HEK293 (cell line): Measurements from ENCODE around the gene CACNB4.

ENCODE experiments used
- CTCF ChIA-PET: fragments of 350-600 bp; formaldehyde crosslinking; extraction: SDS; loops from one replicate; lab custom pipeline; 2021; ENCODE audit warnings: antibody characterized with exemption; lab: Yijun Ruan, JAX
- POLR2A ChIA-PET: fragments of 300-600 bp; formaldehyde crosslinking; extraction: SDS; loops from one replicate; lab custom pipeline; 2020; ENCODE audit warnings: antibody characterized with exemption, inconsistent platforms; lab: Yijun Ruan, JAX
- H3K27ac ChIP-seq: fragments of 200-500 bp; sonication (Bioruptor generic); 2 replicates; pipeline ENCODE4 v1.5.1; 2014; ENCODE audit warnings: low read depth, low read length, control low read depth, inconsistent platforms; ENCODE audit errors: extremely low read depth
- H3K36me3 ChIP-seq, 2 experiments: fragments of 200-500 bp in 1 of 2; sonication (Bioruptor generic) in 1 of 2; 1 replicate in 1 of 2; 2 replicates in 1 of 2; pipeline ENCODE4 v1.5.1; 2014 to 2017; ENCODE audit warnings: inconsistent platforms in 2 of 2, low read length in 2 of 2; ENCODE audit not compliant: control insufficient read depth in 2 of 2, insufficient read depth in 1 of 2
- H3K4me1 ChIP-seq: fragments of 200-500 bp; sonication (Bioruptor generic); 2 replicates; pipeline ENCODE4 v1.5.1; 2014; ENCODE audit warnings: mild to moderate bottlenecking, low read length, inconsistent platforms; ENCODE audit not compliant: control insufficient read depth, insufficient read depth
- H3K4me3 ChIP-seq: 2 replicates; pipeline ENCODE4 v1.5.1; 2011; ENCODE audit warnings: low read depth, mild to moderate bottlenecking, control low read depth, low read length, moderate library complexity
- H3K9me3 ChIP-seq: fragments of 200-500 bp; sonication (Bioruptor generic); 2 replicates; pipeline ENCODE4 v1.5.1; 2014; ENCODE audit warnings: low read depth, low read length, inconsistent platforms; ENCODE audit not compliant: control insufficient read depth, insufficient read depth
- BCL11A ChIP-seq: fragments of 450-650 bp; formaldehyde crosslinking; IDR thresholded peaks from 2 replicates; pipeline ENCODE4 v1.5.1; 2016; ENCODE audit warnings: low read depth, missing biosample characterization, missing genetic modification characterization
- EGR2 ChIP-seq: fragments of 450-650 bp; formaldehyde crosslinking; IDR thresholded peaks from 2 replicates; pipeline ENCODE4 v1.5.1; 2016; ENCODE audit warnings: low read depth, missing biosample characterization, missing genetic modification characterization
- FEZF1 ChIP-seq: fragments of 450-650 bp; formaldehyde crosslinking; IDR thresholded peaks from 2 replicates; pipeline ENCODE4 v1.5.1; 2016; ENCODE audit warnings: missing biosample characterization, missing genetic modification characterization
- SETDB1 ChIP-seq: IDR thresholded peaks from one replicate; pipeline ENCODE4 v1.6.1; 2017; ENCODE audit warnings: mild to moderate bottlenecking, low read length, moderate library complexity, mixed read lengths; ENCODE audit not compliant: insufficient read length
- ZBTB1 ChIP-seq: fragments of 450-650 bp; formaldehyde crosslinking; IDR thresholded peaks from 2 replicates; pipeline ENCODE4 v1.5.1; 2016; ENCODE audit warnings: missing biosample characterization, missing genetic modification characterization
- ZBTB17 ChIP-seq: fragments of 450-650 bp; formaldehyde crosslinking; IDR thresholded peaks from 2 replicates; pipeline ENCODE4 v1.5.1; 2016; ENCODE audit warnings: missing biosample characterization, missing genetic modification characterization
- ZBTB48 ChIP-seq: fragments of 450-650 bp; formaldehyde crosslinking; IDR thresholded peaks from 2 replicates; pipeline ENCODE4 v1.5.1; 2016; ENCODE audit warnings: missing biosample characterization, missing genetic modification characterization
- ZNF121 ChIP-seq: fragments of 450-650 bp; formaldehyde crosslinking; IDR thresholded peaks from 2 replicates; pipeline ENCODE4 v1.5.1; 2016; ENCODE audit warnings: missing biosample characterization, missing genetic modification characterization
- ZNF157 ChIP-seq: fragments of 450-650 bp; formaldehyde crosslinking; IDR thresholded peaks from 2 replicates; pipeline ENCODE4 v1.5.1; 2016; ENCODE audit warnings: missing biosample characterization, missing genetic modification characterization
- ZNF23 ChIP-seq: fragments of 450-650 bp; formaldehyde crosslinking; IDR thresholded peaks from 2 replicates; pipeline ENCODE4 v1.5.1; 2016; ENCODE audit warnings: missing biosample characterization, missing genetic modification characterization, borderline replicate concordance
- ZNF335 ChIP-seq: fragments of 450-650 bp; formaldehyde crosslinking; conservative IDR thresholded peaks from 2 replicates; pipeline ENCODE4 v1.5.1; 2016; ENCODE audit warnings: missing biosample characterization, missing genetic modification characterization
- ZNF416 ChIP-seq: fragments of 450-650 bp; formaldehyde crosslinking; IDR thresholded peaks from 2 replicates; pipeline ENCODE4 v1.5.1; 2016; ENCODE audit warnings: missing biosample characterization, missing genetic modification characterization
- ZNF521 ChIP-seq: fragments of 450-650 bp; formaldehyde crosslinking; IDR thresholded peaks from 2 replicates; pipeline ENCODE4 v1.5.1; 2017; ENCODE audit warnings: missing biosample characterization, mild to moderate bottlenecking, missing genetic modification characterization
- ZNF548 ChIP-seq: fragments of 450-650 bp; formaldehyde crosslinking; IDR thresholded peaks from 2 replicates; pipeline ENCODE4 v1.5.1; 2016; ENCODE audit warnings: missing biosample characterization, missing genetic modification characterization
- ZNF561 ChIP-seq: fragments of 450-650 bp; IDR thresholded peaks from 2 replicates; pipeline ENCODE4 v1.5.1; 2018; ENCODE audit warnings: missing biosample characterization, missing genetic modification characterization, borderline replicate concordance
- ZNF692 ChIP-seq: fragments of 450-650 bp; formaldehyde crosslinking; IDR thresholded peaks from 2 replicates; pipeline ENCODE4 v1.5.1; 2016; ENCODE audit warnings: missing biosample characterization, missing genetic modification characterization
- ZNF830 ChIP-seq: fragments of 450-650 bp; IDR thresholded peaks from 2 replicates; pipeline ENCODE4 v1.5.0; 2018; ENCODE audit warnings: missing biosample characterization, missing genetic modification characterization, low read depth, mild to moderate bottlenecking, moderate library complexity
- TF ChIP-seq, protein P1 (sequence below): fragments of 450-650 bp; formaldehyde crosslinking; IDR thresholded peaks from 2 replicates; pipeline ENCODE4 v1.5.1; 2016; ENCODE audit warnings: missing biosample characterization, missing genetic modification characterization
- TF ChIP-seq, protein P2 (sequence below): fragments of 450-650 bp; formaldehyde crosslinking; IDR thresholded peaks from 2 replicates; pipeline ENCODE4 v1.5.1; 2017; ENCODE audit warnings: missing biosample characterization, mild to moderate bottlenecking, missing genetic modification characterization, moderate library complexity

The CACNB4 gene

GRCh38 chr2:152064001-152064400 lies 34.8 kb downstream of the CACNB4 start:
- POLR2A ChIA-PET = no interaction called here
- CTCF ChIA-PET = interaction anchor here (0.5 kb wide), 1 partner anchor 30 kb away, joined by 3 read pairs; no protein-coding TSS in a partner anchor
- Histone ChIP-seq H3K4me3 (no peak overlapping the region), H3K36me3 (no peaks in the 10 kb centered on the region), H3K9me3 (no peaks in the 10 kb centered on the region), H3K4me1 (no peaks in the 10 kb centered on the region)
- TF ChIP-seq EGR2 (tag by site-specific recombination) = no peak
- no peak for TF ChIP-seq ZNF521 (tag by site-specific recombination)
- TF ChIP-seq ZNF561 (tag by site-specific recombination) = no peak
- no peak for TF ChIP-seq ZNF157 (tag by site-specific recombination)
- no peak for TF ChIP-seq SETDB1
- TF ChIP-seq, protein P1, sequence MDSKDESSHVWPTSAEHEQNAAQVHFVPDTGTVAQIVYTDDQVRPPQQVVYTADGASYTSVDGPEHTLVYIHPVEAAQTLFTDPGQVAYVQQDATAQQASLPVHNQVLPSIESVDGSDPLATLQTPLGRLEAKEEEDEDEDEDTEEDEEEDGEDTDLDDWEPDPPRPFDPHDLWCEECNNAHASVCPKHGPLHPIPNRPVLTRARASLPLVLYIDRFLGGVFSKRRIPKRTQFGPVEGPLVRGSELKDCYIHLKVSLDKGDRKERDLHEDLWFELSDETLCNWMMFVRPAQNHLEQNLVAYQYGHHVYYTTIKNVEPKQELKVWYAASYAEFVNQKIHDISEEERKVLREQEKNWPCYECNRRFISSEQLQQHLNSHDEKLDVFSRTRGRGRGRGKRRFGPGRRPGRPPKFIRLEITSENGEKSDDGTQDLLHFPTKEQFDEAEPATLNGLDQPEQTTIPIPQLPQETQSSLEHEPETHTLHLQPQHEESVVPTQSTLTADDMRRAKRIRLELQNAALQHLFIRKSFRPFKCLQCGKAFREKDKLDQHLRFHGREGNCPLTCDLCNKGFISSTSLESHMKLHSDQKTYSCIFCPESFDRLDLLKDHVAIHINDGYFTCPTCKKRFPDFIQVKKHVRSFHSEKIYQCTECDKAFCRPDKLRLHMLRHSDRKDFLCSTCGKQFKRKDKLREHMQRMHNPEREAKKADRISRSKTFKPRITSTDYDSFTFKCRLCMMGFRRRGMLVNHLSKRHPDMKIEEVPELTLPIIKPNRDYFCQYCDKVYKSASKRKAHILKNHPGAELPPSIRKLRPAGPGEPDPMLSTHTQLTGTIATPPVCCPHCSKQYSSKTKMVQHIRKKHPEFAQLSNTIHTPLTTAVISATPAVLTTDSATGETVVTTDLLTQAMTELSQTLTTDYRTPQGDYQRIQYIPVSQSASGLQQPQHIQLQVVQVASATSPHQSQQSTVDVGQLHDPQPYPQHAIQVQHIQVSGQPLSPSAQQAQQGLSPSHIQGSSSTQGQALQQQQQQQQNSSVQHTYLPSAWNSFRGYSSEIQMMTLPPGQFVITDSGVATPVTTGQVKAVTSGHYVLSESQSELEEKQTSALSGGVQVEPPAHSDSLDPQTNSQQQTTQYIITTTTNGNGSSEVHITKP (tag by site-specific recombination) = no peak
- no peak for TF ChIP-seq ZNF23 (tag by site-specific recombination)
- no peak for TF ChIP-seq ZBTB17 (tag by site-specific recombination)
- TF ChIP-seq ZNF335 = no peak
- no peak for TF ChIP-seq ZNF121 (tag by site-specific recombination)
- TF ChIP-seq ZBTB1 (tag by site-specific recombination) = no peak
- no peak for TF ChIP-seq ZNF548 (tag by site-specific recombination)
- TF ChIP-seq, all 188 proteins: peak for 0
- no peak overlapping the region for H3K27ac ChIP-seq

DNA sequence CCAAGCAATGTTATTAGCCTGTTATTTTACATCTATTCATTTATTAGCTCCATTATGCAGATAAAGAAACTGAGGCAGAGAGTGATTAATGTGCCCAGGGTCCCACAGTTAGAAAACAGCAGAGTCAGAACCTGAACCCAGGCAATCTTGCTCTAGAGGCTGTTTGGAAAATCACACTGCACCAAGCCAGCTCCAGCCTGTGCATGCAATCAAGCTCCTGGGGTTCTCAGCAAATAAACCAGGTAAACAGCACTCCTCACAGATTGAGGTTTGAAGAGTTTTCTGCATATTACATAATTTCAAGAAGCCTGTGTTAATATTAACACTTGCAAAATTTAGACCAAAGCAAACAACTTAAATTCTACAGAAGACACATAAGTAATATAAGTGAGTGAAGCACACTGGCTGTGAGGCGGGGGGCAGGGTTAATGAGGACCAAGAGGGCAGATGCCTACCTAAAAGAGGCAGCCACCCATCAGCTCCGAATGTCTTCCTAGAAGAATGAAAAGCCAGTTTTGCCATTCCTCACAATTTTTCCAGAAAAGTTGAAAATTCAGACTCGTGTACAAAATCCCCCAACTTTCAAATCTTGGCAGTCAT lies 35.4 kb downstream of the CACNB4 start:
- H3K36me3 ChIP-seq = no peaks in the 10 kb centered on the region
- no peaks in the 10 kb centered on the region for H3K9me3 ChIP-seq
- ChIA-PET CTCF (interaction anchor here (0.5 to 0.7 kb wide), 2 partner anchors 31 to 537 kb away, joined by 3 read pairs; no protein-coding TSS in a partner anchor), POLR2A (no interaction called here)
- no peaks in the 10 kb centered on the region for H3K4me1 ChIP-seq
- TF ChIP-seq ZNF830 (no peak), FEZF1 (tag by site-specific recombination) (no peak), ZNF416 (tag by site-specific recombination) (no peak), ZBTB48 (tag by site-specific recombination) (no peak), BCL11A (tag by site-specific recombination) (no peak), ZNF692 (tag by site-specific recombination) (no peak)
- TF ChIP-seq, protein P2, sequence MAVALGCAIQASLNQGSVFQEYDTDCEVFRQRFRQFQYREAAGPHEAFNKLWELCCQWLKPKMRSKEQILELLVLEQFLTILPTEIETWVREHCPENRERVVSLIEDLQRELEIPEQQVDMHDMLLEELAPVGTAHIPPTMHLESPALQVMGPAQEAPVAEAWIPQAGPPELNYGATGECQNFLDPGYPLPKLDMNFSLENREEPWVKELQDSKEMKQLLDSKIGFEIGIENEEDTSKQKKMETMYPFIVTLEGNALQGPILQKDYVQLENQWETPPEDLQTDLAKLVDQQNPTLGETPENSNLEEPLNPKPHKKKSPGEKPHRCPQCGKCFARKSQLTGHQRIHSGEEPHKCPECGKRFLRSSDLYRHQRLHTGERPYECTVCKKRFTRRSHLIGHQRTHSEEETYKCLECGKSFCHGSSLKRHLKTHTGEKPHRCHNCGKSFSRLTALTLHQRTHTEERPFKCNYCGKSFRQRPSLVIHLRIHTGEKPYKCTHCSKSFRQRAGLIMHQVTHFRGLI (tag by site-specific recombination) = no peak
- no peak overlapping the region for H3K4me3 ChIP-seq
- H3K27ac ChIP-seq = no peak overlapping the region
